Measurements from ENCODE around the gene SLC8A1. TPM values are rescaled to one million over a fixed set of nuclear protein-coding genes. Genes with fewer than 3 reads are reported as not detected.
A peak's percentile ranks its signal among the peaks of the same experiment; 100 is the strongest.

Gene SLC8A1
- total RNA-seq, 1 donor from 2014 or later = 5.6 TPM

- Histone ChIP-seq H3K27me3 (no peaks in the 10 kb centered on the region), H3K4me1 (peaks cover 3 to 14% of the 10 kb centered on the region in 2 donors), H3K9me3 (no peaks in the 10 kb centered on the region), H3K4me3 (no peak overlapping the region), H3K27ac (no peak overlapping the region), H3K36me3 (no peaks in the 10 kb centered on the region)
- TF ChIP-seq CTCF (IDR thresholded peaks at IDR 0.05) = no peak
- no peak for DNase-seq (ENCODE audit: low spot score in 2 of 2)
- intact Hi-C loops (cut with DNase I) = loop anchor here (5.0 kb wide), 1 partner anchor 47 kb away; no protein-coding TSS in a partner anchor
Measured at GRCh38 chr2:40374543-40375240, 77.2 kb downstream of the SLC8A1 start.

GRCh38 chr2:40373111-40373510 lies 78.8 kb downstream of the SLC8A1 start:
- Histone ChIP-seq H3K27ac (no peak overlapping the region), H3K9me3 (no peaks in the 10 kb centered on the region), H3K27me3 (no peaks in the 10 kb centered on the region), H3K4me1 (peaks cover 3 to 14% of the 10 kb centered on the region in 2 donors), H3K36me3 (no peaks in the 10 kb centered on the region), H3K4me3 (no peak overlapping the region)
- no peak for TF ChIP-seq CTCF (IDR thresholded peaks at IDR 0.05)
- intact Hi-C loops (cut with DNase I) = no loop called here
- DNase-seq (ENCODE audit: low spot score in 2 of 2) = no peak

GRCh38 chr2:40372283-40372985 lies 79.5 kb downstream of the SLC8A1 start:
- H3K36me3 ChIP-seq = no peaks in the 10 kb centered on the region
- no peak for TF ChIP-seq CTCF (IDR thresholded peaks at IDR 0.05)
- no peaks in the 10 kb centered on the region for H3K9me3 ChIP-seq
- H3K4me1 ChIP-seq = peaks cover 3 to 14% of the 10 kb centered on the region in 2 donors
- intact Hi-C loops (cut with DNase I) = no loop called here
- H3K27me3 ChIP-seq = no peaks in the 10 kb centered on the region
- peak overlapping the region; percentile 37 to 55 for H3K27ac ChIP-seq
- no peak for DNase-seq (ENCODE audit: low spot score in 2 of 2)
- no peak overlapping the region for H3K4me3 ChIP-seq

GRCh38 chr2:40371525-40372282 lies 80.2 kb downstream of the SLC8A1 start:
- Histone ChIP-seq H3K4me1 (peaks cover 3 to 14% of the 10 kb centered on the region in 2 donors), H3K4me3 (no peak overlapping the region), H3K27me3 (no peaks in the 10 kb centered on the region), H3K27ac (peak overlapping the region; percentile 37 to 55), H3K36me3 (no peaks in the 10 kb centered on the region), H3K9me3 (no peaks in the 10 kb centered on the region)
- intact Hi-C loops (cut with DNase I) = no loop called here
- no peak for TF ChIP-seq CTCF (IDR thresholded peaks at IDR 0.05)
- DNase-seq (ENCODE audit: low spot score in 2 of 2) = peak in 1 of 2 donors; percentile 69

GRCh38 chr2:40370007-40370395 lies 81.9 kb downstream of the SLC8A1 start:
- Histone ChIP-seq H3K27me3 (no peaks in the 10 kb centered on the region), H3K36me3 (no peaks in the 10 kb centered on the region), H3K4me1 (peaks cover 3 to 14% of the 10 kb centered on the region in 2 donors), H3K4me3 (no peak overlapping the region), H3K27ac (no peak overlapping the region), H3K9me3 (no peaks in the 10 kb centered on the region)
- no peak for DNase-seq (ENCODE audit: low spot score in 2 of 2)
- intact Hi-C loops (cut with DNase I) = no loop called here
- TF ChIP-seq CTCF (IDR thresholded peaks at IDR 0.05) = no peak
